ENCODE data around the gene GAS6. TPM values are rescaled to one million over a fixed set of nuclear protein-coding genes. Genes with fewer than 3 reads are reported as not detected.

GAS6 gene
- polyA plus RNA-seq, 1 donor from 2014 or later, result 52.4 TPM

- H3K9me3 ChIP-seq (ENCODE audit: low read length), result no peaks in the 10 kb centered on the region
- TF ChIP-seq RAD21 (conservative IDR thresholded peaks at IDR 0.05) (peak; percentile 64), CTCF (IDR thresholded peaks at IDR 0.05; ENCODE audit: poor library complexity, severe bottlenecking) (peak; percentile 58), EZH2 (IDR thresholded peaks at IDR 0.05; ENCODE audit: borderline replicate concordance, insufficient read depth, low read length, poor library complexity, severe bottlenecking) (no peak), SMC3 (conservative IDR thresholded peaks at IDR 0.05; ENCODE audit: poor library complexity) (peak; percentile 67)
- no peaks in the 10 kb centered on the region for H4K20me1 ChIP-seq (ENCODE audit: insufficient read depth)
- no peak overlapping the region for H3K4me2 ChIP-seq (ENCODE audit: low read length)
- no peaks in the 10 kb centered on the region for H3K36me3 ChIP-seq (ENCODE audit: insufficient read depth, low read length)
- H2AFZ ChIP-seq (ENCODE audit: low read depth, low read length), result no peak overlapping the region
- no peak overlapping the region for H3K9ac ChIP-seq (ENCODE audit: low read length)
- no peaks in the 10 kb centered on the region for H3K27me3 ChIP-seq (ENCODE audit: insufficient read depth, low read depth, low read length)
- no peaks in the 10 kb centered on the region for H3K9me2 ChIP-seq (ENCODE audit: insufficient read depth, low read length)
- H3K79me2 ChIP-seq (replicated peaks; ENCODE audit: insufficient read depth, low read length), result no peaks in the 10 kb centered on the region
- H3F3A ChIP-seq (ENCODE audit: insufficient read depth, low read length, poor library complexity, severe bottlenecking), result no peaks in the 10 kb centered on the region
- H3K27ac ChIP-seq (ENCODE audit: low read length), result no peak overlapping the region
- H3K4me3 ChIP-seq (ENCODE audit: low read length), result no peak overlapping the region
Measured at GRCh38 chr13:113816946-113817859, 46.7 kb downstream of the GAS6 start.

- Histone ChIP-seq H3K36me3 (ENCODE audit: insufficient read depth, low read length) (no peaks in the 10 kb centered on the region), H3K9me3 (ENCODE audit: low read length) (no peaks in the 10 kb centered on the region), H4K20me1 (ENCODE audit: insufficient read depth) (no peaks in the 10 kb centered on the region), H3K79me2 (replicated peaks; ENCODE audit: insufficient read depth, low read length) (no peaks in the 10 kb centered on the region), H3F3A (ENCODE audit: insufficient read depth, low read length, poor library complexity, severe bottlenecking) (no peaks in the 10 kb centered on the region), H2AFZ (ENCODE audit: low read depth, low read length) (no peak overlapping the region), H3K9ac (ENCODE audit: low read length) (no peak overlapping the region), H3K4me2 (ENCODE audit: low read length) (no peak overlapping the region), H3K4me3 (ENCODE audit: low read length) (no peak overlapping the region), H3K27ac (ENCODE audit: low read length) (no peak overlapping the region), H3K27me3 (ENCODE audit: insufficient read depth, low read depth, low read length) (no peaks in the 10 kb centered on the region), H3K9me2 (ENCODE audit: insufficient read depth, low read length) (no peaks in the 10 kb centered on the region)
- TF ChIP-seq MXI1 (conservative IDR thresholded peaks at IDR 0.05; ENCODE audit: poor library complexity, severe bottlenecking), result no peak
- TF ChIP-seq CTCF (IDR thresholded peaks at IDR 0.05; ENCODE audit: poor library complexity, severe bottlenecking), result no peak
- no peak for TF ChIP-seq RAD21 (conservative IDR thresholded peaks at IDR 0.05)
- no peak for TF ChIP-seq POLR2AphosphoS5 (IDR thresholded peaks at IDR 0.05)
- TF ChIP-seq EP300 (conservative IDR thresholded peaks at IDR 0.05; ENCODE audit: poor library complexity, severe bottlenecking), result no peak
- no peak for TF ChIP-seq SMC3 (conservative IDR thresholded peaks at IDR 0.05; ENCODE audit: poor library complexity)
- no peak for TF ChIP-seq TAF1 (IDR thresholded peaks at IDR 0.05; ENCODE audit: low read depth)
- TF ChIP-seq, protein P1, sequence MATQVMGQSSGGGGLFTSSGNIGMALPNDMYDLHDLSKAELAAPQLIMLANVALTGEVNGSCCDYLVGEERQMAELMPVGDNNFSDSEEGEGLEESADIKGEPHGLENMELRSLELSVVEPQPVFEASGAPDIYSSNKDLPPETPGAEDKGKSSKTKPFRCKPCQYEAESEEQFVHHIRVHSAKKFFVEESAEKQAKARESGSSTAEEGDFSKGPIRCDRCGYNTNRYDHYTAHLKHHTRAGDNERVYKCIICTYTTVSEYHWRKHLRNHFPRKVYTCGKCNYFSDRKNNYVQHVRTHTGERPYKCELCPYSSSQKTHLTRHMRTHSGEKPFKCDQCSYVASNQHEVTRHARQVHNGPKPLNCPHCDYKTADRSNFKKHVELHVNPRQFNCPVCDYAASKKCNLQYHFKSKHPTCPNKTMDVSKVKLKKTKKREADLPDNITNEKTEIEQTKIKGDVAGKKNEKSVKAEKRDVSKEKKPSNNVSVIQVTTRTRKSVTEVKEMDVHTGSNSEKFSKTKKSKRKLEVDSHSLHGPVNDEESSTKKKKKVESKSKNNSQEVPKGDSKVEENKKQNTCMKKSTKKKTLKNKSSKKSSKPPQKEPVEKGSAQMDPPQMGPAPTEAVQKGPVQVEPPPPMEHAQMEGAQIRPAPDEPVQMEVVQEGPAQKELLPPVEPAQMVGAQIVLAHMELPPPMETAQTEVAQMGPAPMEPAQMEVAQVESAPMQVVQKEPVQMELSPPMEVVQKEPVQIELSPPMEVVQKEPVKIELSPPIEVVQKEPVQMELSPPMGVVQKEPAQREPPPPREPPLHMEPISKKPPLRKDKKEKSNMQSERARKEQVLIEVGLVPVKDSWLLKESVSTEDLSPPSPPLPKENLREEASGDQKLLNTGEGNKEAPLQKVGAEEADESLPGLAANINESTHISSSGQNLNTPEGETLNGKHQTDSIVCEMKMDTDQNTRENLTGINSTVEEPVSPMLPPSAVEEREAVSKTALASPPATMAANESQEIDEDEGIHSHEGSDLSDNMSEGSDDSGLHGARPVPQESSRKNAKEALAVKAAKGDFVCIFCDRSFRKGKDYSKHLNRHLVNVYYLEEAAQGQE (IDR thresholded peaks at IDR 0.05; ENCODE audit: borderline replicate concordance), result no peak
- no peak for TF ChIP-seq EZH2 (IDR thresholded peaks at IDR 0.05; ENCODE audit: borderline replicate concordance, insufficient read depth, low read length, poor library complexity, severe bottlenecking)
Measured at GRCh38 chr13:113816254-113816929, 47.5 kb downstream of the GAS6 start.
